Natural killer cell (primary cell): ENCODE measurements around the gene CCDC33. TPM values are rescaled to one million over a fixed set of nuclear protein-coding genes. Genes with fewer than 3 reads are reported as not detected.

ENCODE experiments used
- ATAC-seq, 3 donors: fragments of 150-1000 bp in 2 of 3; fragments of 200-7000 bp in 1 of 3; cut with Tn5 transposase; 1 replicate in 1 of 3; 2 replicates in 2 of 3; pipeline ENCODE4 v1.10.0; 2021; ENCODE audit warnings: mild to moderate bottlenecking in 2 of 3, moderate library complexity in 2 of 3
- DNase-seq, 2 donors: peaks; one replicate each; pipeline versions ENCODE4 v3.0.0 to v3.0.0-alpha.2; 2013 to 2021; ENCODE audit warnings: mixed read lengths in 1 of 2
- H3K27ac ChIP-seq: one replicate; pipeline ENCODE4 v1.5.1; 2013; ENCODE audit warnings: mild to moderate bottlenecking, low read length
- H3K27me3 ChIP-seq: one replicate; pipeline ENCODE4 v1.6.1; 2013; ENCODE audit warnings: low read length; ENCODE audit not compliant: control insufficient read depth, insufficient read depth
- H3K36me3 ChIP-seq: one replicate; pipeline ENCODE4 v1.6.1; 2013; ENCODE audit warnings: low read length; ENCODE audit not compliant: control insufficient read depth, insufficient read depth
- H3K4me1 ChIP-seq: one replicate; pipeline ENCODE4 v1.6.1; 2013; ENCODE audit warnings: low read length; ENCODE audit not compliant: control insufficient read depth, insufficient read depth
- H3K4me3 ChIP-seq: one replicate; pipeline ENCODE4 v1.5.1; 2013; ENCODE audit warnings: low read length
- H3K9me3 ChIP-seq: one replicate; pipeline ENCODE4 v1.6.1; 2013; ENCODE audit warnings: low read length; ENCODE audit not compliant: control insufficient read depth, insufficient read depth
- H3K27ac Mint-ChIP-seq, 2 donors: one replicate each; pipeline ENCODE4 v1.8.0; 2022; ENCODE audit warnings: mild to moderate bottlenecking in 2 of 2, mixed read lengths in 2 of 2, moderate library complexity in 1 of 2
- H3K27me3 Mint-ChIP-seq, 2 donors: one replicate each; pipeline ENCODE4 v1.8.0; 2022; ENCODE audit warnings: low read depth in 2 of 2, mixed read lengths in 2 of 2
- H3K36me3 Mint-ChIP-seq: one replicate; pipeline ENCODE4 v1.8.0; 2022; ENCODE audit warnings: mixed read lengths
- H3K4me1 Mint-ChIP-seq, 2 donors: one replicate each; pipeline ENCODE4 v1.8.0; 2022; ENCODE audit warnings: mixed read lengths in 2 of 2
- H3K4me3 Mint-ChIP-seq: one replicate; pipeline ENCODE4 v1.8.0; 2022; ENCODE audit warnings: mild to moderate bottlenecking, moderate library complexity, mixed read lengths
- H3K9me3 Mint-ChIP-seq, 2 donors: one replicate each; pipeline ENCODE4 v1.8.0; 2022; ENCODE audit warnings: mixed read lengths in 2 of 2
- CTCF ChIP-seq: fragments of 200-600 bp; IDR thresholded peaks from one replicate; pipeline ENCODE4 v1.8.0; 2022; ENCODE audit warnings: antibody characterized with exemption
- WGBS: methylation state at CpG from one replicate; pipeline ENCODE4 v1.1.7; 2013; ENCODE audit warnings: missing lambda C conversion rate; ENCODE audit not compliant: insufficient coverage; 5-methylcytosine and 5-hydroxymethylcytosine counted together
- intact Hi-C: fragments of 100-400 bp; cut with micrococcal nuclease; formaldehyde crosslinking; loops from one replicate; pipeline ENCODE4 v1.14.2; 2022
- total RNA-seq, 4 donors: library from RNA; stranded (reverse); fragments of 120-200 nt in 1 of 4; gene quantifications; one replicate each; pipeline versions ENCODE4 v1.2.3 to v1.2.4, GENCODE V29; 2013 to 2022

The CCDC33 gene
- total RNA-seq, 3 donors from 2014 or later (not counting 1 experiment from before 2014, with no cell fraction given), result not detected

GRCh38 chr15:74367296-74367854 lies 131.2 kb downstream of the CCDC33 start, which contains the start of gene CYP11A1:
TSS of gene CYP11A1 (minus strand) at chr15:74367646. CDS start at chr15:74367585, 61 bp downstream.
- H3K27ac Mint-ChIP-seq, result no peak within 1 kb of the TSS
- Histone ChIP-seq H3K9me3 (no peaks in the 10 kb centered on the region), H3K4me1 (peaks cover 12% of the 10 kb centered on the region), H3K27ac (no peak within 1 kb of the TSS), H3K27me3 (peaks cover 10% of the 10 kb centered on the region), H3K36me3 (no peaks in the 10 kb centered on the region), H3K4me3 (no peak within 1 kb of the TSS)
- WGBS, result 89% methylated on average over 12 of the region's 12 CpGs
- H3K9me3 Mint-ChIP-seq, result no peaks in the 10 kb centered on the region
- intact Hi-C loops, result no loop called here
- ATAC-seq (no peak), DNase-seq (no peak)
- no peak for TF ChIP-seq CTCF
- H3K4me3 Mint-ChIP-seq, result peak within 1 kb of the TSS; percentile 40
- peaks cover 18 to 29% of the 10 kb centered on the region in 2 donors for H3K27me3 Mint-ChIP-seq
- H3K36me3 Mint-ChIP-seq, result no peaks in the 10 kb centered on the region
- H3K4me1 Mint-ChIP-seq, result peaks cover 0 to 5% of the 10 kb centered on the region in 2 donors

- peaks cover 0 to 5% of the 10 kb centered on the region in 2 donors for H3K4me1 Mint-ChIP-seq
- no peak for TF ChIP-seq CTCF
- DNase-seq (no peak), ATAC-seq (no peak)
- no peaks in the 10 kb centered on the region for H3K36me3 Mint-ChIP-seq
- Histone ChIP-seq H3K9me3 (no peaks in the 10 kb centered on the region), H3K4me3 (no peak overlapping the region), H3K4me1 (peaks cover 12% of the 10 kb centered on the region), H3K27ac (no peak overlapping the region), H3K36me3 (no peaks in the 10 kb centered on the region), H3K27me3 (peaks cover 10% of the 10 kb centered on the region)
- H3K27ac Mint-ChIP-seq, result no peak overlapping the region
- intact Hi-C loops, result no loop called here
- H3K4me3 Mint-ChIP-seq, result no peak overlapping the region
- 80% methylated on average over 3 of the region's 3 CpGs for WGBS
- H3K9me3 Mint-ChIP-seq, result no peaks in the 10 kb centered on the region
- H3K27me3 Mint-ChIP-seq, result peaks cover 18 to 29% of the 10 kb centered on the region in 2 donors
Measured at GRCh38 chr15:74368121-74368520, 132.0 kb downstream of the CCDC33 start.

- H3K9me3 Mint-ChIP-seq, result no peaks in the 10 kb centered on the region
- no peak for TF ChIP-seq CTCF
- ATAC-seq (no peak), DNase-seq (no peak)
- peaks cover 0 to 14% of the 10 kb centered on the region in 2 donors for H3K4me1 Mint-ChIP-seq
- H3K4me1 ChIP-seq, result peaks cover 21% of the 10 kb centered on the region
- H3K4me3 Mint-ChIP-seq, result no peak overlapping the region
- H3K9me3 ChIP-seq, result no peaks in the 10 kb centered on the region
- no peak overlapping the region for H3K27ac ChIP-seq
- no peaks in the 10 kb centered on the region for H3K36me3 ChIP-seq
- no peak overlapping the region for H3K4me3 ChIP-seq
- H3K36me3 Mint-ChIP-seq, result no peaks in the 10 kb centered on the region
- H3K27me3 ChIP-seq, result peaks cover 10% of the 10 kb centered on the region
- peaks cover 18 to 27% of the 10 kb centered on the region in 2 donors for H3K27me3 Mint-ChIP-seq
- no peak overlapping the region for H3K27ac Mint-ChIP-seq
- intact Hi-C loops, result no loop called here
- WGBS, result 82% methylated on average over 10 of the region's 10 CpGs
Measured at GRCh38 chr15:74369084-74369745, 133.1 kb downstream of the CCDC33 start.
